Prostate gland (tissue), 2 donors: ENCODE results near the gene CCDC61. TPM values are rescaled to one million over a fixed set of nuclear protein-coding genes. Genes with fewer than 3 reads are reported as not detected.

ENCODE experiments used
- DNase-seq: peaks from one replicate; pipeline ENCODE4 v3.0.0-alpha.2; 2019; ENCODE audit warnings: low spot score
- H3K27ac ChIP-seq, 2 donors: fragments of 200-600 bp; sonication (generic); 2 replicates each; pipeline ENCODE4 v1.5.1; 2017 to 2019
- H3K27me3 ChIP-seq: fragments of 200-600 bp; sonication (generic); replicated peaks from 2 replicates; pipeline ENCODE4 v1.5.1; 2019; ENCODE audit not compliant: insufficient read depth
- H3K36me3 ChIP-seq, 2 donors: fragments of 200-600 bp; sonication (generic); 1 replicate in 1 of 2; 2 replicates in 1 of 2; pipeline versions ENCODE4 v1.5.1 to v1.8.1; 2017 to 2019
- H3K4me1 ChIP-seq: fragments of 200-600 bp; sonication (generic); replicated peaks from 2 replicates; pipeline ENCODE4 v1.5.1; 2019
- H3K4me3 ChIP-seq, 2 donors: fragments of 200-600 bp; sonication (generic); 2 replicates each; pipeline ENCODE4 v1.5.1; 2017 to 2019
- H3K9me3 ChIP-seq: fragments of 200-600 bp; sonication (generic); 2 replicates; pipeline ENCODE4 v1.5.1; 2017
- CTCF ChIP-seq, 4 experiments: fragments of 200-600 bp in 2 of 4; fragments of 450-650 bp in 2 of 4; sonication (generic) in 2 of 4; IDR thresholded peaks; 1 replicate in 3 of 4; 2 replicates in 1 of 4; pipeline ENCODE4 v1.5.1; 2016 to 2019; ENCODE audit warnings: antibody characterized with exemption in 4 of 4, mild to moderate bottlenecking in 2 of 4, moderate library complexity in 2 of 4
- POLR2A ChIP-seq: fragments of 450-650 bp; IDR thresholded peaks from one replicate; pipeline ENCODE4 v1.6.1; 2016; ENCODE audit warnings: antibody characterized with exemption, mild to moderate bottlenecking
- POLR2AphosphoS5 ChIP-seq: sonication (generic); formaldehyde crosslinking; IDR thresholded peaks from one replicate; pipeline ENCODE4 v1.6.1; 2017; ENCODE audit warnings: antibody characterized with exemption
- WGBS: methylation state at CpG from one replicate; pipeline ENCODE4 v1.1.5; 2018; 5-methylcytosine and 5-hydroxymethylcytosine counted together
- intact Hi-C: fragments of 100-400 bp; cut with DNase I; formaldehyde crosslinking; loops from one replicate; pipeline ENCODE4 v1.14.2; 2022
- total RNA-seq, 2 donors: library from RNA; depleted of rRNA; stranded (reverse); fragments of >200 nt; gene quantifications; one replicate each; pipeline ENCODE4 v1.1.0, GENCODE V29; 2016

Gene CCDC61
- total RNA-seq, 2 donors from 2014 or later: 22.9 to 23.7 TPM

DNA sequence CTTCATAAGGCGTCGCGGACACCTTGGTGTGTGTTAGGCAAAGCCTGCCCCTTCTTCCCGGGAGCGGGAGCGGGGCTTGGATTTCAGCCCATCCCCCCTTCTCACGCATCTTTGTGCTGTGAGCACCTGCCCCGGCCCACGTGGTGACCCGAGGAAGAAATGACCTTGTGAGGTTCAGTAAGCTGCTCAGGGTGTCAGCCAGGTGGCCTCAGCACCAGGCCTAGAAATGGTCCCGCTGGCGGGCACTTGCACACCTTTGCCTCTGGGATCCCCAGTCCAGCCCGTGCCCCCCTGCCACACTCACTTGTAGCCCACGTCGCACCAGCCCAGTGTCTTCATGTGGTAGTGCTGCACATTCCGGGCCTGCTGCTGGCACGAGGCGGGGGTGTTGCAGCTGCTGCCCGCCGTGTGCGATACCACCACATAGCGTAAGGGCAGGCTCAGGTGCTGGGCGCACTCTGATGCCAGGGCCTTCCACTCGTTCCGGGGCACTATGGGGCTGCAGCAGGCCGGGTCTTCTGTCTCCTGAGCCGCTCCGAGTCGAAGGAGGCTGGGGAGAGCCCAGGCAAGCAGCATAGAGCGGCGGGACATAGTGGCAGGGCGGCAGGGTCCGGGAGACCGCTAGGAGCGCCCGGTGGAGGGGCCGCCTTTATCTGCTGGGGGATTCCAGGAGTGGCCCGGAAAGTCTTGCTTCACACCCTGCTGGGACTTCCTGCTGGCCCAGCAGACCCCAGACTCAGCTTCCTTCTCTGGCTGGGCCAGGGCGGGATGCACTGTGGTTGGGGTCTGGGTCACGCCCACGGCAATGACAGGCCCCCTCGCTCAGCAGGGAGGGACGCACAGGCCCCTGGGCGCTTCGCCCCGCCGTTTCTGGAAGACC, 27.4 kb downstream of the CCDC61 start, which contains the start of gene PGLYRP1:
Gene PGLYRP1, minus strand, starts transcription at position 623 of the 880 bp plus-strand sequence. Its CDS starts 32 bp downstream, at position 591.
- H3K36me3 ChIP-seq: no peaks in the 10 kb centered on the region
- H3K27me3 ChIP-seq: no peaks in the 10 kb centered on the region
- no peaks in the 10 kb centered on the region for H3K9me3 ChIP-seq
- H3K27ac ChIP-seq: no peak within 1 kb of the TSS
- DNase-seq: no peak
- TF ChIP-seq CTCF (IDR thresholded peaks at IDR 0.05) (no peak), POLR2A (no peak), POLR2AphosphoS5 (no peak)
- no peak within 1 kb of the TSS for H3K4me3 ChIP-seq
- WGBS: 35% methylated on average over 41 of the region's 47 CpGs
- no peaks in the 10 kb centered on the region for H3K4me1 ChIP-seq
- intact Hi-C loops: no loop called here

DNA sequence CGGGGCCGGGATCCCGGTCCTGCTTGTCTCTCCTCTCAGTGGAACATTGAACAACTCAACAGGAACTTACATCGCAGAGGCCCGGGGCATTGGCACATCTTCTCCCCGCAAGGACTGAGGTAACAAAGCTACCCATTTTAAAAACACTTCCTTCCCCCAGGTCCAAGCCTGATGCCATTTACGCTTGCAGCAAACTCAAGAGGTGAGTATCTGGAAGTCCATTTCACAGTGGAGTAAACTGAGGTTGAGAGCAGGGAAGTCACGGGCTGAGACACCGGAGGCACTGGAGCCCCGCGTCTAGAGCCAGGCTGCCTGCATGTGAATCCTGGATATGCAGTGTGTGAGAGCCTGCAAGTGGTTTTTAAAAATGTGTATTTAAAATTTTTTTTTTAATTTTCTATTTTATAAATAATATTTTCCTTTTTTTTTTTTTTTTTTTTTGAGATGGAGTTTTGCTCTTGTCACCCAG, 28.1 kb downstream of the CCDC61 start:
- TF ChIP-seq POLR2AphosphoS5 (no peak), POLR2A (no peak), CTCF (IDR thresholded peaks at IDR 0.05) (no peak)
- DNase-seq: no peak
- no peak overlapping the region for H3K4me3 ChIP-seq
- no peaks in the 10 kb centered on the region for H3K9me3 ChIP-seq
- no peaks in the 10 kb centered on the region for H3K36me3 ChIP-seq
- H3K27me3 ChIP-seq: no peaks in the 10 kb centered on the region
- 63% methylated on average over 11 of the region's 11 CpGs for WGBS
- no peak overlapping the region for H3K27ac ChIP-seq
- no peaks in the 10 kb centered on the region for H3K4me1 ChIP-seq
- intact Hi-C loops: no loop called here

DNA sequence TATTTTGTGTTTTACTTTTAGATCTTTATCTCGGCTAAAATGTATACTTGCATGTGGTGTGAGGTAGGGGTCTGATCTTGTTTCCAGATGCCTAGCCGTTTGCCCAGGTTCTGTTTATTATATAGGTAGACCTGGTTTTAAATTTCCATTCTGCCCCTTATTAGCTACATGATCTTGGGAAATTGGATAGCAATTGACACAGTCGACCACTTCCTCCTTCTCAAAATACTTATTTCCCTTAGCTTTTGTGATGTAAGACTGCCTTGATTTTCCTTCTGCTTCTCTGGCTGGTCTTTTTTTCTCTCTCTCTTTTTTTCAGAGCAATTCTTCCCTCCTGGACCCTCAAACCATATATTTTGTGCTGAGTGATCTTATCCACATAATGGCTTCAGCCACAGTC, 30.6 kb downstream of the CCDC61 start:
- WGBS: 73% methylated on average over 3 of the region's 3 CpGs
- H3K9me3 ChIP-seq: no peaks in the 10 kb centered on the region
- H3K4me3 ChIP-seq: no peak overlapping the region
- intact Hi-C loops: loop anchor here (2.0 to 5.0 kb wide), 2 partner anchors 163 to 241 kb away; no protein-coding TSS in a partner anchor
- DNase-seq: no peak
- no peak overlapping the region for H3K27ac ChIP-seq
- H3K27me3 ChIP-seq: no peaks in the 10 kb centered on the region
- no peaks in the 10 kb centered on the region for H3K4me1 ChIP-seq
- no peak for TF ChIP-seq POLR2A
- TF ChIP-seq CTCF (IDR thresholded peaks at IDR 0.05): no peak
- TF ChIP-seq POLR2AphosphoS5: no peak
- H3K36me3 ChIP-seq: no peaks in the 10 kb centered on the region

GRCh38 chr19:46030812-46031550, 35.7 kb downstream of the CCDC61 start:
- TF ChIP-seq CTCF (IDR thresholded peaks at IDR 0.05): no peak
- TF ChIP-seq POLR2A: no peak
- no peak for TF ChIP-seq POLR2AphosphoS5
- H3K4me1 ChIP-seq: no peaks in the 10 kb centered on the region
- H3K4me3 ChIP-seq: no peak overlapping the region
- DNase-seq: no peak
- no peak overlapping the region for H3K27ac ChIP-seq
- H3K36me3 ChIP-seq: no peaks in the 10 kb centered on the region
- 48% methylated on average over 12 of the region's 12 CpGs for WGBS
- intact Hi-C loops: no loop called here
- no peaks in the 10 kb centered on the region for H3K9me3 ChIP-seq
- H3K27me3 ChIP-seq: no peaks in the 10 kb centered on the region
